A549 (cell line): ENCODE measurements around the gene DAB2. TPM values are rescaled to one million over a fixed set of nuclear protein-coding genes. Genes with fewer than 3 reads are reported as not detected.

Experiments
- ATAC-seq, 2 experiments: fragments of 200-7000 bp in 1 of 2; fragments of >200 bp in 1 of 2; cut with Nextera tagmentation in 1 of 2; cut with Tn5 transposase in 1 of 2; 3 replicates each; pipeline versions ENCODE4 v1.8.0 to v1.9.1; 2018 to 2020; ENCODE audit warnings: mild to moderate bottlenecking in 1 of 2, moderate library complexity in 1 of 2
- CTCF ChIA-PET: fragments of 300-600 bp; sonication (Branson Sonifier 250); formaldehyde crosslinking; extraction: SDS; loops from one replicate; lab custom pipeline; 2021; ENCODE audit warnings: antibody characterized with exemption, inconsistent platforms; lab: Yijun Ruan, JAX
- POLR2A ChIA-PET: fragments of 350-600 bp; formaldehyde crosslinking; extraction: SDS; loops from one replicate; lab custom pipeline; 2021; ENCODE audit warnings: antibody characterized with exemption, inconsistent platforms; lab: Yijun Ruan, JAX
- DNase-seq, 2 experiments: peaks; one replicate each; pipeline versions ENCODE4 v3.0.0 to v3.0.0-alpha.2; 2011 to 2016; ENCODE audit warnings: low read depth in 1 of 2, low spot score in 1 of 2
- FAIRE-seq: peaks from 2 replicates; lab custom pipeline; 2011; peaks lifted over from hg19 to GRCh38; lab: Jason Lieb, UNC
- H3K27ac ChIP-seq, 2 experiments: fragments of >200 bp; sonication (Bioruptor Twin); formaldehyde crosslinking; 3 replicates each; pipeline ENCODE4 v1.5.1; 2016 to 2017
- H3K4me1 ChIP-seq: fragments of >200 bp; sonication (Bioruptor Twin); formaldehyde crosslinking; 3 replicates; pipeline ENCODE4 v1.6.1; 2016
- H3K4me2 ChIP-seq: fragments of >200 bp; sonication (Bioruptor Twin); formaldehyde crosslinking; 3 replicates; pipeline ENCODE4 v1.6.1; 2016
- H3K4me3 ChIP-seq: fragments of >200 bp; sonication (Bioruptor Twin); formaldehyde crosslinking; 3 replicates; pipeline ENCODE4 v1.5.1; 2016
- H3K9me3 ChIP-seq: fragments of >200 bp; sonication (Bioruptor Twin); formaldehyde crosslinking; 3 replicates; pipeline ENCODE4 v1.6.1; 2016
- BHLHE40 ChIP-seq: IDR thresholded peaks from 2 replicates; pipeline ENCODE4 v1.6.1; 2012; ENCODE audit warnings: low read depth, low read length, inconsistent platforms
- CBX8 ChIP-seq: fragments of 200-600 bp; sonication (generic); IDR thresholded peaks from 2 replicates; pipeline ENCODE4 v1.6.1; 2016
- ELK1 ChIP-seq: fragments of 150-350 bp; IDR thresholded peaks from 2 replicates; pipeline ENCODE4 v1.6.1; 2014; ENCODE audit warnings: low read depth, mild to moderate bottlenecking, low read length
- GATA3 ChIP-seq: IDR thresholded peaks from 2 replicates; pipeline ENCODE4 v1.6.1; 2012; ENCODE audit warnings: borderline replicate concordance
- HEYL ChIP-seq: fragments of 250-450 bp; sonication (Bioruptor Pico); IDR thresholded peaks from 2 replicates; pipeline ENCODE4 v1.8.0; 2021; ENCODE audit warnings: mild to moderate bottlenecking, moderate library complexity
- HOXA7 ChIP-seq: fragments of 250-450 bp; sonication (Bioruptor Pico); IDR thresholded peaks from 2 replicates; pipeline ENCODE4 v1.5.0; 2020; ENCODE audit warnings: mild to moderate bottlenecking, moderate library complexity
- HOXB5 ChIP-seq: fragments of 250-450 bp; sonication (Bioruptor Pico); IDR thresholded peaks from 2 replicates; pipeline ENCODE4 v1.5.0; 2020; ENCODE audit warnings: mild to moderate bottlenecking, moderate library complexity
- JUN ChIP-seq, 2 experiments: fragments of >200 bp; sonication (Bioruptor Twin); formaldehyde crosslinking; IDR thresholded peaks; 2 replicates in 1 of 2; 3 replicates in 1 of 2; pipeline ENCODE4 v1.6.1; 2016 to 2017
- MAZ ChIP-seq: fragments of 150-350 bp; IDR thresholded peaks from 2 replicates; pipeline ENCODE4 v1.6.1; 2014; ENCODE audit warnings: antibody characterized with exemption, low read depth, low read length, borderline replicate concordance
- NR3C1 ChIP-seq: fragments of >200 bp; sonication (Bioruptor Twin); formaldehyde crosslinking; IDR thresholded peaks from 3 replicates; pipeline ENCODE4 v1.6.1; 2017
- PBX3 ChIP-seq: IDR thresholded peaks from 2 replicates; pipeline ENCODE4 v1.6.1; 2012
- PHF8 ChIP-seq: fragments of 200-600 bp; sonication (generic); IDR thresholded peaks from 2 replicates; pipeline ENCODE4 v1.6.1; 2016; ENCODE audit warnings: low read depth, mild to moderate bottlenecking, antibody characterized with exemption, moderate library complexity, borderline replicate concordance
- POLR2A ChIP-seq: IDR thresholded peaks from 2 replicates; pipeline ENCODE4 v1.6.1; 2012; ENCODE audit warnings: mild to moderate bottlenecking, low read length
- POLR2AphosphoS2 ChIP-seq: conservative IDR thresholded peaks from 2 replicates; pipeline ENCODE4 v1.6.1; 2012; ENCODE audit warnings: low read length, improper control_type of control experiment, inconsistent platforms
- RCOR1 ChIP-seq: fragments of 150-350 bp; IDR thresholded peaks from 2 replicates; pipeline ENCODE4 v1.6.1; 2014; ENCODE audit warnings: antibody characterized with exemption, low read length, low read depth
- REST ChIP-seq: fragments of 200-600 bp; sonication (generic); IDR thresholded peaks from 2 replicates; pipeline ENCODE4 v1.6.1; 2016; ENCODE audit warnings: antibody characterized with exemption, mild to moderate bottlenecking, moderate library complexity
- SMC3 ChIP-seq: fragments of >200 bp; sonication (Bioruptor Twin); formaldehyde crosslinking; IDR thresholded peaks from 3 replicates; pipeline ENCODE4 v1.6.1; 2018; ENCODE audit warnings: inconsistent platforms
- TP53 ChIP-seq: fragments of 250-450 bp; sonication (Bioruptor Pico); IDR thresholded peaks from 2 replicates; pipeline ENCODE4 v1.5.0; 2021; ENCODE audit warnings: mild to moderate bottlenecking, moderate library complexity
- ZC3H11A ChIP-seq: fragments of 450-650 bp; IDR thresholded peaks from 2 replicates; pipeline ENCODE4 v1.6.1; 2014; ENCODE audit warnings: antibody characterized with exemption, mild to moderate bottlenecking
- ZFP36 ChIP-seq: fragments of 450-650 bp; IDR thresholded peaks from 2 replicates; pipeline ENCODE4 v1.6.1; 2014; ENCODE audit warnings: borderline replicate concordance; ENCODE audit not compliant: partially characterized antibody
- ZNF302 ChIP-seq: fragments of 250-450 bp; sonication (Bioruptor Pico); IDR thresholded peaks from 2 replicates; pipeline ENCODE4 v1.9.0; 2021; ENCODE audit warnings: inconsistent platforms, mild to moderate bottlenecking, moderate library complexity
- ZSCAN20 ChIP-seq: fragments of 250-450 bp; sonication (Bioruptor Pico); IDR thresholded peaks from 2 replicates; pipeline ENCODE4 v1.8.0; 2022; ENCODE audit warnings: mild to moderate bottlenecking, moderate library complexity
- WGBS: methylation state at CpG from one replicate; pipeline ENCODE4 v1.1.6; 2017; ENCODE audit errors: missing lambda C conversion rate; 5-methylcytosine and 5-hydroxymethylcytosine counted together
- polyA plus RNA-seq, 4 experiments: library from polyadenylated mRNA; depleted of rRNA in 3 of 4; stranded (reverse); fragments of >200 nt; fragmentation: RNase III in 1 of 4; extraction: RNeasy Plus Mini Kit Qiagen cat#74134 plus additional on column Dnase treatment in 1 of 4; gene quantifications; 2 replicates in 3 of 4; 3 replicates in 1 of 4; pipeline ENCODE4 v1.2.3, GENCODE V29; 2011 to 2017
- TF ChIP-seq, protein P1 (sequence below): fragments of >200 bp; sonication (Bioruptor Twin); formaldehyde crosslinking; IDR thresholded peaks from 2 replicates; pipeline ENCODE4 v1.6.1; 2016
- TF ChIP-seq, protein P2 (sequence below): fragments of 250-450 bp; sonication (Bioruptor Pico); IDR thresholded peaks from 2 replicates; pipeline ENCODE4 v1.5.0; 2020; ENCODE audit warnings: low read depth, mild to moderate bottlenecking, moderate library complexity

Gene DAB2
- polyA plus RNA-seq, 2 of the 4 experiments (the other 2 are of a cell fraction) = 13.6 to 17.1 TPM

DNA sequence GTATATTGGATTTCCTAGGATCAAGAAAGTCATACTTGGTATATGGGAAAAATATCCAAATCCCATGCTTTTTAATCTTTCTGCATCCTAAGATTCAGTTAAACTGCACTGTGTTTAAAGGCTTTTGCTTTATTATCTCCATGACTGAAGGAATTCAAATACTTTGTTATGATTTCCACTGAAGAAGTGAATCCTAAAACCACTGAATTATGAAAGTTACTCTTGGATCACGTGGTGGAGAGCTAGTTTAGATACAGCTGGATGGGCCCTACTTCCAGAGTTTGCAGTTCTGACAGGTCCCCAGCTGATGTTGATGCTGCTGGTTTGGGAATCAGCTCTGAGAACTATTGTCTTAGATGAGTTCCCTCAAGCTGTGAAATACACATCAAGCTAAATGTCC lies 5.0 kb downstream of the DAB2 start:
- CTCF ChIA-PET = interaction anchor here (1.1 to 1.3 kb wide), 3 partner anchors 44 to 128 kb away, joined by 3 to 4 read pairs (median 4); no protein-coding TSS in a partner anchor
- no peaks in the 10 kb centered on the region for H3K9me3 ChIP-seq
- H3K4me2 ChIP-seq = no peak overlapping the region
- POLR2A ChIA-PET = interaction anchor here (1.1 kb wide), 1 partner anchor 20 kb away, joined by 3 read pairs; no protein-coding TSS in a partner anchor
- FAIRE-seq (no peak), ATAC-seq (no peak), DNase-seq (no peak)
- no peak overlapping the region for H3K27ac ChIP-seq
- H3K4me1 ChIP-seq = peaks cover 33% of the 10 kb centered on the region
- no peak for TF ChIP-seq PBX3
- TF ChIP-seq, protein P1, sequence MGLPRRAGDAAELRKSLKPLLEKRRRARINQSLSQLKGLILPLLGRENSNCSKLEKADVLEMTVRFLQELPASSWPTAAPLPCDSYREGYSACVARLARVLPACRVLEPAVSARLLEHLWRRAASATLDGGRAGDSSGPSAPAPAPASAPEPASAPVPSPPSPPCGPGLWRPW = no peak
- TF ChIP-seq ELK1 = no peak
- no peak for TF ChIP-seq HEYL (CRISPR knock-in tag)
- no peak overlapping the region for H3K4me3 ChIP-seq
- 55% methylated on average over 1 of the region's 1 CpG for WGBS

DNA sequence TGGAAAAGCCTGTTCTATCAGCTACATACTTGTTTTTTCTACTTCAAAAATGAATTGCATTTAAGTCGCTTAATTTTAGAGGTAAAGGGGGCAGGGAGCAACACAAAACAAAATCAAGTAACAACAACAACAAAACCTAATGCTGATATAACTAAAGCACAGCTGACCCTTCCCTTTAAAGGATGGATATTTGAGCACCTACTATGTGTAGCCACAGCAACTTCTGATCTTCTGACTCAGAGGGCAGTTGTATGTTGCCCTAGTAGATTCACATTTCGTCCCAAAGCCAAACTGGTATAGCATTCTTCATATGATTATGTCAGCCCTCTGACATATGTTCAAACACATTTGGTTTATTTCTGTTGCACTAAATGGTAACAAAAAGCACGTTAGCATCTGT lies 6.8 kb downstream of the DAB2 start:
- Histone ChIP-seq H3K4me1 (peaks cover 27% of the 10 kb centered on the region), H3K27ac (no peak overlapping the region), H3K9me3 (no peaks in the 10 kb centered on the region), H3K4me3 (no peak overlapping the region), H3K4me2 (no peak overlapping the region)
- ChIA-PET POLR2A (no interaction called here), CTCF (interaction anchor here (0.9 kb wide), 1 partner anchor 130 kb away, joined by 5 read pairs; no protein-coding TSS in a partner anchor)
- ATAC-seq = no peak
- no peak for DNase-seq
- FAIRE-seq = no peak
- WGBS = 85% methylated on average over 3 of the region's 3 CpGs
- TF ChIP-seq ZC3H11A (no peak), ZFP36 (no peak), MAZ (no peak)
- TF ChIP-seq, protein P1 = no peak

DNA sequence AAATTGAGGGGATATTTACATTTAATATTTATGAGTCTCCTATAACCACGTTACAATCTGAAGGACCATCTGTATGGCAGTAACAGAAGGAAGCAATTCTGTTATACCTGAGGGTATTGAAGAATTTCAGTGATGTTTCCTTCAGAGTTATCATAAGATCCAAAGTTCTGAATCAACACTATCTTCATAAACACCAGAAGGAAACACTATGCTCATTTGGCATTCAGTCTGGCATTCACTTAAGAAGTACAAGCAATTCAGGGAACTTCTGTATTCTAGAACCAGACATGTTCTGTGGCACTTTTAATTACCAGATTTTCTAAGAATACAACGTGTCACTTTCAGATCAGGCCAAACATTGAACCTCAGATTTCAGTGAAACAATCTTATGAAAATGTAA lies 9.6 kb downstream of the DAB2 start:
- POLR2A ChIA-PET = interaction anchor here (1.8 kb wide), 1 partner anchor 10 kb away, joined by 9 read pairs; the partner anchor contains the start of gene DAB2
- Histone ChIP-seq H3K4me3 (no peak overlapping the region), H3K4me2 (no peak overlapping the region), H3K27ac (no peak overlapping the region), H3K9me3 (no peaks in the 10 kb centered on the region), H3K4me1 (peaks cover 22% of the 10 kb centered on the region)
- CTCF ChIA-PET = interaction anchor here (1.4 to 1.7 kb wide), 3 partner anchors 9 to 133 kb away, joined by 5 to 6 read pairs (median 5); partner anchors contain the start of gene DAB2
- TF ChIP-seq NR3C1 = no peak
- TF ChIP-seq, protein P2, sequence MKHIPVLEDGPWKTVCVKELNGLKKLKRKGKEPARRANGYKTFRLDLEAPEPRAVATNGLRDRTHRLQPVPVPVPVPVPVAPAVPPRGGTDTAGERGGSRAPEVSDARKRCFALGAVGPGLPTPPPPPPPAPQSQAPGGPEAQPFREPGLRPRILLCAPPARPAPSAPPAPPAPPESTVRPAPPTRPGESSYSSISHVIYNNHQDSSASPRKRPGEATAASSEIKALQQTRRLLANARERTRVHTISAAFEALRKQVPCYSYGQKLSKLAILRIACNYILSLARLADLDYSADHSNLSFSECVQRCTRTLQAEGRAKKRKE (CRISPR knock-in tag) = no peak
- no peak for TF ChIP-seq HOXB5
- no peak for TF ChIP-seq POLR2AphosphoS2
- TF ChIP-seq TP53 = no peak
- no peak for TF ChIP-seq RCOR1
- no peak for TF ChIP-seq JUN (IDR thresholded peaks at IDR 0.05)
- no peak for TF ChIP-seq ZSCAN20 (CRISPR knock-in tag)
- no peak for TF ChIP-seq ZFP36
- no peak for TF ChIP-seq ZNF302 (CRISPR knock-in tag)
- no peak for TF ChIP-seq BHLHE40
- TF ChIP-seq REST = no peak
- no peak for TF ChIP-seq POLR2A
- no peak for TF ChIP-seq SMC3
- TF ChIP-seq CBX8 = no peak
- no peak for TF ChIP-seq GATA3
- TF ChIP-seq HOXA7 (CRISPR knock-in tag) = no peak
- TF ChIP-seq, protein P1 = no peak
- TF ChIP-seq PHF8 = no peak
- no peak for ATAC-seq
- peak; percentile 18 for FAIRE-seq
- 53% methylated on average over 2 of the region's 2 CpGs for WGBS
- DNase-seq = no peak
